Measurements from ENCODE around the gene RASGRP2.
A peak's percentile ranks its signal among the peaks of the same experiment; 100 is the strongest.

The RASGRP2 gene

GRCh38 chr11:64778473-64779298 is 34.7 kb upstream of the RASGRP2 start, which contains the start of gene SF1:
Gene SF1, minus strand, starts transcription at chr11:64778542. Its CDS starts 150 bp downstream, at chr11:64778392.
- Histone ChIP-seq H3K9ac (ENCODE audit: low read length) (peak within 1 kb of the TSS; percentile 95), H3K4me3 (ENCODE audit: low read length) (peak within 1 kb of the TSS; percentile 91), H3K4me1 (ENCODE audit: low read length) (peaks cover 41% of the 10 kb centered on the region), H3K79me2 (ENCODE audit: low read length) (peaks cover 52% of the 10 kb centered on the region), H4K20me1 (ENCODE audit: insufficient read depth, low read length) (peaks cover 37% of the 10 kb centered on the region), H3K9me3 (ENCODE audit: insufficient read depth, low read length) (no peaks in the 10 kb centered on the region), H3K36me3 (replicated peaks; ENCODE audit: low read depth, low read length) (peaks cover 40% of the 10 kb centered on the region), H3K4me2 (ENCODE audit: low read length) (peak within 1 kb of the TSS; percentile 98), H2AFZ (ENCODE audit: low read depth, low read length) (peak within 1 kb of the TSS; percentile 61; the same call in 1 of the 2 replicates), H3K27me3 (ENCODE audit: low read depth, low read length) (no peaks in the 10 kb centered on the region), H3K27ac (ENCODE audit: low read length) (peak within 1 kb of the TSS; percentile 92)
- TF ChIP-seq CTCF (IDR thresholded peaks at IDR 0.05; ENCODE audit: low read depth, low read length) (no peak), EZH2phosphoT487 (IDR thresholded peaks at IDR 0.05; ENCODE audit: low read depth) (no peak)

DNA sequence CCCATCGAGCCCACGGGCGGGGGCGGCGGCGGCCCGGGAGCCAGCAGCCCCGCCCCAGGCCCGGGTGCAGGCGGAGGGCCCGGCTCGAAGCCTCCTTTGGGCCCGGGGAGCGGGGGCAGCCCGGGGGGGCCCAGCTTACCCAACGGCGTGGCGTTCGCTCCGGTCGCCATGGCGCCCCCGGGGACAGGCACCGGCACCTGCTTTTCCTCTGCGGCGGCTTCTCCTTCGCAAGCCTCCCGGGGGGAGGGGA is 34.2 kb upstream of the RASGRP2 start:
- Histone ChIP-seq H3K27ac (ENCODE audit: low read length) (peak overlapping the region; percentile 92), H3K27me3 (ENCODE audit: low read depth, low read length) (no peaks in the 10 kb centered on the region), H3K79me2 (ENCODE audit: low read length) (peaks cover 57% of the 10 kb centered on the region), H3K36me3 (replicated peaks; ENCODE audit: low read depth, low read length) (peaks cover 46% of the 10 kb centered on the region), H3K4me3 (ENCODE audit: low read length) (peak overlapping the region; percentile 84), H4K20me1 (ENCODE audit: insufficient read depth, low read length) (peaks cover 42% of the 10 kb centered on the region), H2AFZ (ENCODE audit: low read depth, low read length) (no peak overlapping the region), H3K9ac (ENCODE audit: low read length) (peak overlapping the region; percentile 95), H3K4me2 (ENCODE audit: low read length) (peak overlapping the region; percentile 40), H3K4me1 (ENCODE audit: low read length) (peaks cover 46% of the 10 kb centered on the region), H3K9me3 (ENCODE audit: insufficient read depth, low read length) (no peaks in the 10 kb centered on the region)
- TF ChIP-seq EZH2phosphoT487 (IDR thresholded peaks at IDR 0.05; ENCODE audit: low read depth) (no peak), CTCF (IDR thresholded peaks at IDR 0.05; ENCODE audit: low read depth, low read length) (no peak)

DNA sequence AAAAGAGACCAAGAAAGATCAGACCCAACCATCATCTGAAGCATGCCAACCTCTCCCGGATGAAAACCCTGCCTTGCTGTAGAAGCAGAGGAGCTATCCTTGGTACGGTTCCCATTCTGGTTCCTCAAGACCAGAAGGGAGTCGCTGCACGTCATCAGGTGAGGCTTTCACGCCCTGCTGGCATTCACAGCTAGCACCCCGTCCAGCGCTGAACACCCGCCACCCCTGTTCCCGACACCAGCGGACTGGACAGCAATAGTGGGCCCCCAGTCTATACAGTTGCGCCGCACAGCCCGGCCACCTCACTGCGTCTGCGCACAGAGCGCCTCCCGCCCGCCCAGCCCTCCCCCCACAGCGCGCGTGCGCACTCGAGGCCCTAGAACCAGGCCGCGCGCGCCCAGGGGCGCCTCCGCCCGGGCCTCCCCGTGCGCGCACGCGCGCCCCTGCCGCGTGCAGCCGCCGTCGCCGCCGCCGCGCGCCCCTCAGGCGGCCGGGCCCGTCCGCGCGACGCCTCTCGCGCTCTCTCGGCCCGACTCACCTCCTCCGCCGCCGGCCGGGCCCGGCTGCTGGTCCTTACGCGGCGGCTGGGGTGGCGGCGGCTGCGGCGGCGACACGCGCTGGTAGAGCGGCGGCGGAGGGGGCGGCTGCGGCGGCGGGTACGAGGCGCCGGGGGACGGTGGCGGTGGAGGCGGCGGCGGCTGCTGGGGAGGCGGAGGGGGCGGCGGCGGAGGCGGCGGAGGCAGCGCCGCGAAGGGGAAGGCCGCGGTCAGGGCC is 33.7 kb upstream of the RASGRP2 start:
- H4K20me1 ChIP-seq (ENCODE audit: insufficient read depth, low read length): peaks cover 47% of the 10 kb centered on the region
- H3K27ac ChIP-seq (ENCODE audit: low read length): peak overlapping the region; percentile 92
- no peak overlapping the region for H2AFZ ChIP-seq (ENCODE audit: low read depth, low read length)
- TF ChIP-seq CTCF (IDR thresholded peaks at IDR 0.05; ENCODE audit: low read depth, low read length) (no peak), EZH2phosphoT487 (IDR thresholded peaks at IDR 0.05; ENCODE audit: low read depth) (no peak)
- H3K27me3 ChIP-seq (ENCODE audit: low read depth, low read length): no peaks in the 10 kb centered on the region
- H3K4me2 ChIP-seq (ENCODE audit: low read length): peak overlapping the region; percentile 98
- H3K4me3 ChIP-seq (ENCODE audit: low read length): peak overlapping the region; percentile 91
- H3K9me3 ChIP-seq (ENCODE audit: insufficient read depth, low read length): no peaks in the 10 kb centered on the region
- peak overlapping the region; percentile 95 for H3K9ac ChIP-seq (ENCODE audit: low read length)
- peaks cover 62% of the 10 kb centered on the region for H3K79me2 ChIP-seq (ENCODE audit: low read length)
- H3K4me1 ChIP-seq (ENCODE audit: low read length): peaks cover 51% of the 10 kb centered on the region
- H3K36me3 ChIP-seq (replicated peaks; ENCODE audit: low read depth, low read length): peaks cover 51% of the 10 kb centered on the region

- peak overlapping the region; percentile 49 for H3K27ac ChIP-seq (ENCODE audit: low read length)
These were observed 32.9 kb upstream of the RASGRP2 start for GRCh38 chr11:64776875-64777274.

More at GRCh38 chr11:64776875-64777274, 32.9 kb upstream of the RASGRP2 start:
- Histone ChIP-seq H3K27me3 (ENCODE audit: low read depth, low read length) (no peaks in the 10 kb centered on the region), H3K36me3 (replicated peaks; ENCODE audit: low read depth, low read length) (peaks cover 56% of the 10 kb centered on the region), H3K79me2 (ENCODE audit: low read length) (peaks cover 69% of the 10 kb centered on the region), H4K20me1 (ENCODE audit: insufficient read depth, low read length) (peaks cover 53% of the 10 kb centered on the region), H3K9me3 (ENCODE audit: insufficient read depth, low read length) (no peaks in the 10 kb centered on the region), H3K4me3 (ENCODE audit: low read length) (peak overlapping the region; percentile 91), H2AFZ (ENCODE audit: low read depth, low read length) (no peak overlapping the region), H3K4me1 (ENCODE audit: low read length) (peaks cover 59% of the 10 kb centered on the region), H3K9ac (ENCODE audit: low read length) (peak overlapping the region; percentile 85), H3K4me2 (ENCODE audit: low read length) (peak overlapping the region; percentile 98)
- TF ChIP-seq EZH2phosphoT487 (IDR thresholded peaks at IDR 0.05; ENCODE audit: low read depth) (no peak), CTCF (IDR thresholded peaks at IDR 0.05; ENCODE audit: low read depth, low read length) (no peak)
